Activated naive CD8-positive, alpha-beta T cell (primary cell): ENCODE measurements around the gene HOXA4.

Source experiments
- H3K27ac Mint-ChIP-seq: one replicate; pipeline ENCODE4 v1.8.0; 2021; ENCODE audit warnings: mixed read lengths
- H3K27me3 Mint-ChIP-seq: one replicate; pipeline ENCODE4 v1.8.0; 2021; ENCODE audit warnings: mixed read lengths
- H3K36me3 Mint-ChIP-seq: one replicate; pipeline ENCODE4 v1.8.0; 2021; ENCODE audit warnings: mixed read lengths
- H3K4me1 Mint-ChIP-seq: one replicate; pipeline ENCODE4 v1.8.0; 2021; ENCODE audit warnings: low read depth, mixed read lengths
- H3K4me3 Mint-ChIP-seq: one replicate; pipeline ENCODE4 v1.8.0; 2021; ENCODE audit warnings: mild to moderate bottlenecking, mixed read lengths
- H3K9me3 Mint-ChIP-seq: one replicate; pipeline ENCODE4 v1.8.0; 2021; ENCODE audit warnings: low read depth, mixed read lengths

HOXA4 gene

GRCh38 chr7:27106181-27106900 lies 24.2 kb downstream of the HOXA4 start:
- no peak overlapping the region for H3K27ac Mint-ChIP-seq
- H3K9me3 Mint-ChIP-seq = no peaks in the 10 kb centered on the region
- H3K4me1 Mint-ChIP-seq = peaks cover 14% of the 10 kb centered on the region
- H3K36me3 Mint-ChIP-seq = no peaks in the 10 kb centered on the region
- peaks cover 32% of the 10 kb centered on the region for H3K27me3 Mint-ChIP-seq
- no peak overlapping the region for H3K4me3 Mint-ChIP-seq

GRCh38 chr7:27105301-27106031 lies 25.1 kb downstream of the HOXA4 start:
- no peak overlapping the region for H3K27ac Mint-ChIP-seq
- peaks cover under 1% of the 10 kb centered on the region for H3K36me3 Mint-ChIP-seq
- H3K4me1 Mint-ChIP-seq = peaks cover 14% of the 10 kb centered on the region
- H3K27me3 Mint-ChIP-seq = peaks cover 40% of the 10 kb centered on the region
- H3K4me3 Mint-ChIP-seq = no peak overlapping the region
- no peaks in the 10 kb centered on the region for H3K9me3 Mint-ChIP-seq

- Mint-ChIP-seq H3K9me3 (no peaks in the 10 kb centered on the region), H3K27ac (no peak overlapping the region), H3K4me3 (no peak overlapping the region), H3K27me3 (peaks cover 43% of the 10 kb centered on the region), H3K36me3 (peaks cover 3% of the 10 kb centered on the region), H3K4me1 (peaks cover 14% of the 10 kb centered on the region)
Measured at GRCh38 chr7:27104341-27105058, 26.1 kb downstream of the HOXA4 start.

GRCh38 chr7:27103489-27104226 lies 26.9 kb downstream of the HOXA4 start:
- H3K27me3 Mint-ChIP-seq = peaks cover 50% of the 10 kb centered on the region
- peaks cover 3% of the 10 kb centered on the region for H3K36me3 Mint-ChIP-seq
- no peak overlapping the region for H3K4me3 Mint-ChIP-seq
- H3K9me3 Mint-ChIP-seq = no peaks in the 10 kb centered on the region
- no peak overlapping the region for H3K27ac Mint-ChIP-seq
- peaks cover 19% of the 10 kb centered on the region for H3K4me1 Mint-ChIP-seq

- no peak within 1 kb of the TSS for H3K27ac Mint-ChIP-seq
- peaks cover 3% of the 10 kb centered on the region for H3K36me3 Mint-ChIP-seq
- H3K4me1 Mint-ChIP-seq = peaks cover 21% of the 10 kb centered on the region
- H3K4me3 Mint-ChIP-seq = peak within 1 kb of the TSS; percentile 58
- H3K9me3 Mint-ChIP-seq = no peaks in the 10 kb centered on the region
- H3K27me3 Mint-ChIP-seq = peaks cover 51% of the 10 kb centered on the region
Measured at GRCh38 chr7:27102581-27103442, 27.7 kb downstream of the HOXA4 start, which contains the start of gene HOXA2. Gene HOXA2, minus strand, starts transcription at chr7:27102683. Its CDS starts 183 bp downstream, at chr7:27102500.

GRCh38 chr7:27101957-27102580 lies 28.5 kb downstream of the HOXA4 start:
- peaks cover 56% of the 10 kb centered on the region for H3K27me3 Mint-ChIP-seq

GRCh38 chr7:27101171-27101956 lies 29.2 kb downstream of the HOXA4 start:
- H3K36me3 Mint-ChIP-seq = peaks cover 3% of the 10 kb centered on the region
- no peak overlapping the region for H3K4me3 Mint-ChIP-seq

More at GRCh38 chr7:27101957-27102580, 28.5 kb downstream of the HOXA4 start:
- peak overlapping the region; percentile 58 for H3K4me3 Mint-ChIP-seq
- H3K9me3 Mint-ChIP-seq = no peaks in the 10 kb centered on the region
- peaks cover 3% of the 10 kb centered on the region for H3K36me3 Mint-ChIP-seq
- no peak overlapping the region for H3K27ac Mint-ChIP-seq
- H3K4me1 Mint-ChIP-seq = peaks cover 28% of the 10 kb centered on the region

GRCh38 chr7:27100694-27101170 lies 29.8 kb downstream of the HOXA4 start:
- no peaks in the 10 kb centered on the region for H3K9me3 Mint-ChIP-seq
- peaks cover 53% of the 10 kb centered on the region for H3K27me3 Mint-ChIP-seq
- no peak overlapping the region for H3K4me3 Mint-ChIP-seq
- H3K27ac Mint-ChIP-seq = no peak overlapping the region
- H3K36me3 Mint-ChIP-seq = peaks cover 3% of the 10 kb centered on the region
- H3K4me1 Mint-ChIP-seq = peaks cover 30% of the 10 kb centered on the region

More at GRCh38 chr7:27101171-27101956, 29.2 kb downstream of the HOXA4 start:
- Mint-ChIP-seq H3K9me3 (no peaks in the 10 kb centered on the region), H3K4me1 (peaks cover 29% of the 10 kb centered on the region), H3K27me3 (peaks cover 56% of the 10 kb centered on the region), H3K27ac (no peak overlapping the region)

GRCh38 chr7:27099453-27100370 lies 30.8 kb downstream of the HOXA4 start:
- H3K27ac Mint-ChIP-seq = no peak overlapping the region
- H3K4me3 Mint-ChIP-seq = no peak overlapping the region
- no peaks in the 10 kb centered on the region for H3K9me3 Mint-ChIP-seq
- peaks cover 3% of the 10 kb centered on the region for H3K36me3 Mint-ChIP-seq
- peaks cover 35% of the 10 kb centered on the region for H3K4me1 Mint-ChIP-seq
- H3K27me3 Mint-ChIP-seq = peaks cover 55% of the 10 kb centered on the region

GRCh38 chr7:27098578-27099451 lies 31.7 kb downstream of the HOXA4 start:
- Mint-ChIP-seq H3K27me3 (peaks cover 55% of the 10 kb centered on the region), H3K27ac (no peak overlapping the region), H3K36me3 (peaks cover 3% of the 10 kb centered on the region), H3K4me3 (no peak overlapping the region), H3K4me1 (peaks cover 33% of the 10 kb centered on the region), H3K9me3 (no peaks in the 10 kb centered on the region)
